Mucosa of descending colon (tissue), 3 donors: ENCODE results near the gene CTNND2. TPM values are rescaled to one million over a fixed set of nuclear protein-coding genes. Genes with fewer than 3 reads are reported as not detected.

ENCODE experiments used
- ATAC-seq: fragments of 200-7000 bp; cut with Tn5 transposase; one replicate; pipeline ENCODE4 v1.9.1; 2020; ENCODE audit warnings: mild to moderate bottlenecking, moderate library complexity
- DNase-seq, 3 donors: peaks; one replicate each; pipeline ENCODE4 v3.0.0-alpha.2; 2020
- H3K36me3 ChIP-seq: fragments of 200-600 bp; one replicate; pipeline ENCODE4 v1.8.0; 2021; ENCODE audit warnings: low read depth, mild to moderate bottlenecking
- H3K4me1 ChIP-seq: fragments of 200-600 bp; one replicate; pipeline ENCODE4 v1.8.0; 2021; ENCODE audit warnings: low read depth, mild to moderate bottlenecking
- H3K4me3 ChIP-seq: fragments of 200-600 bp; one replicate; pipeline ENCODE4 v1.8.0; 2021; ENCODE audit warnings: mild to moderate bottlenecking
- H3K9me3 ChIP-seq: fragments of 200-600 bp; one replicate; pipeline ENCODE4 v1.8.0; 2021; ENCODE audit warnings: mild to moderate bottlenecking
- intact Hi-C, 2 donors: fragments of 100-400 bp; cut with DNase I in 1 of 2; cut with micrococcal nuclease in 1 of 2; formaldehyde crosslinking; loops; one replicate each; pipeline versions ENCODE4 v1.11.0 to v1.11.1; 2022; cut with DNase I, micrococcal nuclease
- total RNA-seq, 3 donors: library from RNA; stranded (reverse); fragmentation: NEBNext Ultra II Directional in 2 of 3; extraction: Animal tissue kit (Norgen Biotek cat#: 25700) in 2 of 3; gene quantifications; one replicate each; pipeline versions ENCODE4 v1.2.1 to v1.2.4, GENCODE V29; 2021 to 2023
- TF ChIP-seq, protein P1 (sequence below): fragments of 200-600 bp; IDR thresholded peaks from one replicate; pipeline ENCODE4 v1.8.0; 2022; ENCODE audit warnings: antibody characterized with exemption, mild to moderate bottlenecking
- donor health status: DM: no; HTN: no; CAD: no; lungs with moderate emphysema.
- donor health status: DM: no; HTN: no; CAD: no.
- donor health status: DM: no; HTN: yes; CAD: no.

Gene CTNND2
- total RNA-seq, 3 donors from 2014 or later, result 0.70 to 3.4 (median 0.81) TPM

DNA sequence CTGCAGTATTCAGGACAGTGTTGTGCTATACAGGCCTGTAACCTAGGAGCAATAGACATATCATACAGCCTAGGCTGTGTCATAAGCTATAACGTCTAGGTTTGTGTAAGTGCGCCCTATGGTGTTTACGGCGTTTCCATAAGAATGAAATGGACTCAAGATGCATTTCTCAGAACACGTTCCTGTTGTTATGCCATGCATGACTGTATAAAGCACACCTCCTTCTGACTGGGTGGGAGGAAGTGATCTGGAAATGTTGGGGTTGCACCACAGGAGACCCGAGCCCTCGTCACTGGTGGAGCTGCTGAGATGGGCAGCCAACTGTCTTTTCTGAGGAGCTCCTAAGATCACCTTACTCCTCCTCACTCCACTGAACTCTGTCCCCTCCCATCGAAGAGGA lies 751.9 kb downstream of the CTNND2 start:
- ATAC-seq (no peak), DNase-seq (no peak)
- TF ChIP-seq, protein P1, sequence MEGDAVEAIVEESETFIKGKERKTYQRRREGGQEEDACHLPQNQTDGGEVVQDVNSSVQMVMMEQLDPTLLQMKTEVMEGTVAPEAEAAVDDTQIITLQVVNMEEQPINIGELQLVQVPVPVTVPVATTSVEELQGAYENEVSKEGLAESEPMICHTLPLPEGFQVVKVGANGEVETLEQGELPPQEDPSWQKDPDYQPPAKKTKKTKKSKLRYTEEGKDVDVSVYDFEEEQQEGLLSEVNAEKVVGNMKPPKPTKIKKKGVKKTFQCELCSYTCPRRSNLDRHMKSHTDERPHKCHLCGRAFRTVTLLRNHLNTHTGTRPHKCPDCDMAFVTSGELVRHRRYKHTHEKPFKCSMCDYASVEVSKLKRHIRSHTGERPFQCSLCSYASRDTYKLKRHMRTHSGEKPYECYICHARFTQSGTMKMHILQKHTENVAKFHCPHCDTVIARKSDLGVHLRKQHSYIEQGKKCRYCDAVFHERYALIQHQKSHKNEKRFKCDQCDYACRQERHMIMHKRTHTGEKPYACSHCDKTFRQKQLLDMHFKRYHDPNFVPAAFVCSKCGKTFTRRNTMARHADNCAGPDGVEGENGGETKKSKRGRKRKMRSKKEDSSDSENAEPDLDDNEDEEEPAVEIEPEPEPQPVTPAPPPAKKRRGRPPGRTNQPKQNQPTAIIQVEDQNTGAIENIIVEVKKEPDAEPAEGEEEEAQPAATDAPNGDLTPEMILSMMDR, result no peak
- H3K36me3 ChIP-seq, result no peaks in the 10 kb centered on the region
- intact Hi-C loops, result no loop called here
- H3K4me1 ChIP-seq, result no peaks in the 10 kb centered on the region
- no peak overlapping the region for H3K4me3 ChIP-seq
- H3K9me3 ChIP-seq, result no peaks in the 10 kb centered on the region

DNA sequence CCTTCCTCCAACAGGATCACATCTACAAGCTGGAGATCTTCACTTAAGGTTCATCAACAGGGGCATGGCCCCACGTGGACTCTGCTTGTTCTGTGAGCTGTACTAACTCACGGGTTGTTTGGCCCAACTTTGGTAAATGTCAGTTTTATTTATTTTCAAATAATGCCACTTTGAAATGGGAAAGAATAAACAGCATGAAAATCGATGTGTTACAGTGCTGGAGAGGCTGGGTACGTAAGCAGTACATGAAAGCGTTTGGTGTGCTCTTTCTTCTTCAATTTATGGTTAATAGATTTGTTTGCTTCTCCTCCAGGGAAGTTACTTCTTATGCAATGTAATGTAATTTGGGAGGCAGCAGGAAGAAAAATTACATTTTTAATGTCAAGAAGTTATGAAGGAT lies 753.3 kb downstream of the CTNND2 start:
- H3K4me1 ChIP-seq, result no peaks in the 10 kb centered on the region
- TF ChIP-seq, protein P1, result no peak
- no peak overlapping the region for H3K4me3 ChIP-seq
- H3K9me3 ChIP-seq, result no peaks in the 10 kb centered on the region
- no peaks in the 10 kb centered on the region for H3K36me3 ChIP-seq
- no peak for DNase-seq
- intact Hi-C loops, result no loop called here
- ATAC-seq, result no peak

DNA sequence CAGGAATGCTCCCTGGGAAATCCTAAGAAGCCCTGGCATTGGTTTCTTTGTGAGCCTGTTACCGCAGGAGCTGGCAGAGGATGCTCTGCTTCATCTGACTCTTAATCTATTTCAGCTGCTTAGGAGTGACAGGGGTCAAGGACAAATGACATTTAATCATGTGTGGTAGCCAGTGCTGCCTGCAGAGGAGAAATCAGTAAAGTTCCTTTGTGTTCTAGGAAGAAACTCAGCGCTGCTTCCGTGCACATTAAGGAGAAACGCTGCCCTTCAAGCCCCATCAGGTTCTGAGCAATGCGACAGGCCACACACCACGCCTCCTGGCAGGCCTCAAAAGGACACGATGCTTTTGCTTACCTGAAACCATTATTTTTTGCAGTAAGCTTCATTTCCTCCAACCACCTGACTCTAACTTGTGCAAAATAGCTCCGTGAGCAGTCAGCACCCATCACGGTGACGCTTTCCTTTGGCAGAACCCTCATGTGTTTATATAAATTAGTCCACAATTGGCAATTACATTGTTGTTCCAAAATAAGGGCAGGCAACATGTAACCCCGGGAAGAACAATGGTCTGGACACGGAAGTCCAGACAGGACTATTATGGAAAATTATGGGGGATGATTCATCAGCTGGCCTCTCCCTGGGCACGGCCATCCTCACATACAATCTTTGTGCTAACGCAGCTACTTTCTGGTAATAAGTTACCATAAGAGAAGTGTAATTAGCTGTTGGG lies 755.3 kb downstream of the CTNND2 start:
- no peaks in the 10 kb centered on the region for H3K36me3 ChIP-seq
- intact Hi-C loops, result no loop called here
- DNase-seq (no peak), ATAC-seq (no peak)
- no peaks in the 10 kb centered on the region for H3K4me1 ChIP-seq
- no peaks in the 10 kb centered on the region for H3K9me3 ChIP-seq
- H3K4me3 ChIP-seq, result no peak overlapping the region
- TF ChIP-seq, protein P1, result no peak

DNA sequence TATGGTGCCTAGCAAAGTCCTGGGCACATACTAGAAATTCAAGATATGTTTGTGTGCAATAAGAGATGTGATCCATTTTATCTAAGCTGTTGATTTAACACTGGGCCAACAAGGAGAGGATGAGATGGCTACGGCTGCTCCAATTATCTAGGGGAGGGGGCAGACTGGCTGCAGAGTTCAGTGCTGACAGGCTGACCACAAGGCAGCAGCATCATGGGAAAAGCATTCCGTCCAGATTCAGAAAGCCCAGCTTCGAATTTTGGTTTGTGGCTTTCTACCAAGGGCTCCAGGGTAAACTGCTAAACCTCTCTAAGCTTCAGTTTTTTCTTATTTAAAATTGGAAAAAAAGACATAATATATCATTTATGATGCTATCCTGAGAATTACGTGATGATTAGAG lies 758.1 kb downstream of the CTNND2 start:
- Histone ChIP-seq H3K4me1 (no peaks in the 10 kb centered on the region), H3K36me3 (no peaks in the 10 kb centered on the region), H3K9me3 (no peaks in the 10 kb centered on the region), H3K4me3 (no peak overlapping the region)
- intact Hi-C loops, result no loop called here
- TF ChIP-seq, protein P1, result no peak
- DNase-seq (no peak), ATAC-seq (no peak)

DNA sequence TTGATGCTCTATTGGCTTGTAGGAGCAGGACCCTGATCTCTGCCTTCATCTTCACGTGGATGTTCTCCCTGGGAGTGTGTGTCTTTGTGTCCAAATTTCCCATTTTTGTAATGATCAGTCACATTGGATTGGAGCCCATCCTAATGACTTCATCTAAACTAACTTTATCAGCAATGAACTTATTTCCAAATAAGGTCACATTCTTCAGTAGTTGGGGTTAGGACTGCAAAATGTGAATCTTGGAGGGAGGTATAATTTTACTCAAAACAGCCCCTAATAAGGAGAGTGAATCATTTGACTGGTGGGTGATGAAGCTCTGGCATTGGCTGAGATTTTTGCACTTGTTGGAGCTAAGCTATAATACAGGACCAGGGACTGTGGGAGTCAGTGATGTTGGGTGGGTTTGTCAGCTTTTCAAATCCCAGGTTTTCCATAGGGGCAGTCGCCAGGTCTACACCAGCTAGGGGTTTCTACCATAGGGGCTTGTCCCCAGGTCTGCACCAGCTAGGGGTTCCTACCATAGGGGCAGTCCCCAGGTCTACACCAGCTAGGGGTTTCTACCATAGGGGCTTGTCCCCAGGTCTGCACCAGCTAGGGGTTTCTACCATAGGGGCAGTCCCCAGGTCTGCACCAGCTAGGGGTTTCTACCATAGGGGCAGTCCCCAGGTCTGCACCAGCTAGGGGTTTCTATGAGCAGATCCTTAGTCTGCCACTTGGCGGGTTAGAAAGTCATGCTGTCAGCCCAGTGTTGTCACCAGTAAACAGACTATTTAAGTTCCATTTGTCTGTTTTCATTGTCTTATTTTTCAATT lies 760.6 kb downstream of the CTNND2 start:
- H3K36me3 ChIP-seq, result no peaks in the 10 kb centered on the region
- no peak overlapping the region for H3K4me3 ChIP-seq
- no peak for DNase-seq
- intact Hi-C loops, result no loop called here
- no peak for ATAC-seq
- no peaks in the 10 kb centered on the region for H3K4me1 ChIP-seq
- no peaks in the 10 kb centered on the region for H3K9me3 ChIP-seq
- TF ChIP-seq, protein P1, result no peak
